Kidney (tissue), 14 donors: ENCODE measurements around the gene CEP112. TPM values are rescaled to one million over a fixed set of nuclear protein-coding genes. Genes with fewer than 3 reads are reported as not detected.
"Not testable (repeated sequence)": the region's sequence is repeated elsewhere in the genome, so short reads cannot be mapped to it uniquely, and the experiment has no call there.

Experiments
- DNase-seq, 5 donors: peaks; one replicate each; pipeline ENCODE4 v3.0.0-alpha.2; 2013 to 2020
- FAIRE-seq: peaks from 2 replicates; lab custom pipeline; 2012; peaks lifted over from hg19 to GRCh38; lab: Jason Lieb, UNC
- H3K27ac ChIP-seq, 2 donors: one replicate each; pipeline ENCODE4 v1.7.0; 2013; ENCODE audit warnings: low read depth in 2 of 2, low read length in 2 of 2, inconsistent platforms in 1 of 2
- H3K27me3 ChIP-seq: one replicate; pipeline ENCODE4 v1.7.1; 2013; ENCODE audit warnings: low read length, inconsistent platforms; ENCODE audit not compliant: control insufficient read depth, insufficient read depth
- H3K36me3 ChIP-seq, 3 donors: one replicate each; pipeline versions ENCODE4 v1.7.0 to v1.7.1; 2013; ENCODE audit warnings: low read length in 3 of 3, control low read depth in 1 of 3, inconsistent platforms in 1 of 3; ENCODE audit not compliant: insufficient read depth in 3 of 3, control insufficient read depth in 2 of 3
- H3K4me1 ChIP-seq, 3 donors: one replicate each; pipeline versions ENCODE4 v1.7.0 to v1.7.1; 2013; ENCODE audit warnings: low read length in 3 of 3, inconsistent platforms in 1 of 3, low read depth in 1 of 3; ENCODE audit not compliant: control insufficient read depth in 2 of 3, insufficient read depth in 2 of 3
- H3K4me3 ChIP-seq, 3 donors: one replicate each; pipeline versions ENCODE4 v1.7.0 to v1.8.1; 2013; ENCODE audit warnings: low read length in 3 of 3, control low read depth in 1 of 3, inconsistent platforms in 1 of 3
- H3K9ac ChIP-seq, 3 donors: one replicate each; pipeline versions ENCODE4 v1.7.0 to v1.7.1; 2013; ENCODE audit warnings: low read length in 3 of 3, control low read depth in 1 of 3, inconsistent platforms in 1 of 3
- H3K9me3 ChIP-seq, 3 donors: one replicate each; pipeline versions ENCODE4 v1.7.0 to v1.7.1; 2013; ENCODE audit warnings: low read length in 3 of 3, control low read depth in 1 of 3, inconsistent platforms in 1 of 3; ENCODE audit not compliant: control insufficient read depth in 2 of 3, insufficient read depth in 1 of 3
- intact Hi-C: fragments of 100-400 bp; cut with DNase I; formaldehyde crosslinking; loops from one replicate; pipeline ENCODE4 v1.11.1; 2022
- polyA plus RNA-seq: library from polyadenylated mRNA; stranded (reverse); fragments of 350-450 nt; fragmentation: Illumina TruSeq; extraction: RNeasy Lipid Tissue Mini Kit (QIAGEN cat#74804); gene quantifications from one replicate; pipeline ENCODE4 v1.2.3, GENCODE V29; 2014; ENCODE audit warnings: low read depth, low replicate concordance; ENCODE audit not compliant: insufficient read depth
- total RNA-seq: library from RNA; stranded (reverse); fragmentation: NEBNext Ultra II Directional; extraction: Animal tissue kit (Norgen Biotek cat#: 25700); gene quantifications from one replicate; pipeline ENCODE4 v1.2.1, GENCODE V29; 2021
- TF ChIP-seq, protein P1 (sequence below): IDR thresholded peaks from 3 replicates; pipeline ENCODE4 v1.5.1; 2012; ENCODE audit warnings: mild to moderate bottlenecking, moderate library complexity, borderline replicate concordance; ENCODE audit not compliant: insufficient read depth; ENCODE audit errors: extremely low read depth
- donor health status: control.
- donor health status: control.
- donor health status: control.
- donor health status: control.
- donor health status: control.
- donor health status: DM: yes; HTN: yes; CAD: no.
- donor health status: Normal renal cell carcinoma (clear cell type).

The CEP112 gene
- total and polyA plus RNA-seq, 2 donors from 2014 or later: 17.0 to 27.4 TPM

DNA sequence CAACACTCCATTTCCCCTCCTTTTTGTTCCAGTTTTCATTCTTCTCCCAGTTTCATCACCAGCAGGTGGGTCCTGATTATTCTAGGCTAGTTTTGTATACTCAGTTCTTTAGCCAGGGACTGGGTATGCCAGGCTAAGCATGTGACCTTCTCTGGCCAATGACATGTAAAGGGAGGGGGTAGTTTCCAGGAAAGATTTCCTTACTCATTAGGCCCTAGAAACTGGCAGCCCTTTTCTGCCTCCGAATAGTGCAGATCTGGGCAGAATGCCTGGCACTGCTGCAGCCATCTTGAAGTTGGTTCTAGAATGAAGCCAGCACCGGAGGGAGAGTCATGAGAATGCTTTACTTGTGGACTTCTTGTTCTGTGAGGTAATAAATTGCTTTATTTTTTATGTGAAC lies 503.6 kb downstream of the CEP112 start:
- no peak overlapping the region for H3K4me3 ChIP-seq
- no peak for DNase-seq
- no peaks in the 10 kb centered on the region for H3K36me3 ChIP-seq
- no peak overlapping the region for H3K27ac ChIP-seq
- no peaks in the 10 kb centered on the region for H3K27me3 ChIP-seq
- TF ChIP-seq, protein P1, sequence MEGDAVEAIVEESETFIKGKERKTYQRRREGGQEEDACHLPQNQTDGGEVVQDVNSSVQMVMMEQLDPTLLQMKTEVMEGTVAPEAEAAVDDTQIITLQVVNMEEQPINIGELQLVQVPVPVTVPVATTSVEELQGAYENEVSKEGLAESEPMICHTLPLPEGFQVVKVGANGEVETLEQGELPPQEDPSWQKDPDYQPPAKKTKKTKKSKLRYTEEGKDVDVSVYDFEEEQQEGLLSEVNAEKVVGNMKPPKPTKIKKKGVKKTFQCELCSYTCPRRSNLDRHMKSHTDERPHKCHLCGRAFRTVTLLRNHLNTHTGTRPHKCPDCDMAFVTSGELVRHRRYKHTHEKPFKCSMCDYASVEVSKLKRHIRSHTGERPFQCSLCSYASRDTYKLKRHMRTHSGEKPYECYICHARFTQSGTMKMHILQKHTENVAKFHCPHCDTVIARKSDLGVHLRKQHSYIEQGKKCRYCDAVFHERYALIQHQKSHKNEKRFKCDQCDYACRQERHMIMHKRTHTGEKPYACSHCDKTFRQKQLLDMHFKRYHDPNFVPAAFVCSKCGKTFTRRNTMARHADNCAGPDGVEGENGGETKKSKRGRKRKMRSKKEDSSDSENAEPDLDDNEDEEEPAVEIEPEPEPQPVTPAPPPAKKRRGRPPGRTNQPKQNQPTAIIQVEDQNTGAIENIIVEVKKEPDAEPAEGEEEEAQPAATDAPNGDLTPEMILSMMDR: no peak
- no peak overlapping the region for H3K9ac ChIP-seq
- intact Hi-C loops: no loop called here
- no peak for FAIRE-seq
- no peaks in the 10 kb centered on the region for H3K4me1 ChIP-seq
- no peaks in the 10 kb centered on the region for H3K9me3 ChIP-seq

DNA sequence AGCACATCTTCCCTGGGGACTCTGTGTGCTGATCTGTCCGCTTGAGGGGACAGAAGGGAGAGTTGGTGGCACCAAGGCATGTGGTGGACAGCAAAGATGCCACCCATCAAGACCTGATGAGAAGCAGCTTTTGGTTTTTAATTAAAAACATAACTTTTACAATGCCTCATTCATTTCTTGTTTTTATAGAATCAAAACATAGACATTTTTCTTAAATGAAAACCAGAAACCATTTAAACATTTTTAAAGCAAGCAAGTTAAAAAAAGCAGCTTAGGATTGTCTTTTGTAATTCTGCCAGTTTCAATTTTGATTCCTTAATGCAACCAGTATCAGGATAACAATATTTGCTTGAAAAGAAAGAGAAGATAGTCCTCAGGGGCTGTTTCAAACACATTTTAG lies 506.8 kb downstream of the CEP112 start:
- TF ChIP-seq, protein P1: no peak
- FAIRE-seq (no peak), DNase-seq (no peak)
- Histone ChIP-seq H3K4me3 (no peak overlapping the region), H3K9ac (no peak overlapping the region), H3K36me3 (no peaks in the 10 kb centered on the region), H3K4me1 (no peaks in the 10 kb centered on the region), H3K9me3 (no peaks in the 10 kb centered on the region), H3K27ac (no peak overlapping the region), H3K27me3 (no peaks in the 10 kb centered on the region)
- intact Hi-C loops: no loop called here

DNA sequence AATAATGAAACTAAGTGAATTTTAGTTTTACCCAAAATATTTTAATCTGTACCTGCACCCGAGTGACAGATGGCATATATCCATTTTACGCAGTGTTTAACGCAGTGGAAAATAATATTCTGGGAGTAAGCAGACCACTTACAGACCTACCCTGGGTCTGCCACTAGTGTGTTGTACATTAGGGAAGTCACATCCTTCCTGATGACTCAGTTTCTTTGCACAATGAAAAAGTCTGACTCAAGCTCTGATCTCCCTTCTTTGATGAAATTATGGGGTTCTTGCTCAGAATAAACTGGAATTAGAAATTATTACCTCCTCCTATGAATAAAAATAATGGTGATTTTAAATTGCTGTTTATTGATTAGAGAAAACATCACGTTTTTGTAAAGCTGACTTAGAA lies 507.3 kb downstream of the CEP112 start:
- TF ChIP-seq, protein P1: no peak

DNA sequence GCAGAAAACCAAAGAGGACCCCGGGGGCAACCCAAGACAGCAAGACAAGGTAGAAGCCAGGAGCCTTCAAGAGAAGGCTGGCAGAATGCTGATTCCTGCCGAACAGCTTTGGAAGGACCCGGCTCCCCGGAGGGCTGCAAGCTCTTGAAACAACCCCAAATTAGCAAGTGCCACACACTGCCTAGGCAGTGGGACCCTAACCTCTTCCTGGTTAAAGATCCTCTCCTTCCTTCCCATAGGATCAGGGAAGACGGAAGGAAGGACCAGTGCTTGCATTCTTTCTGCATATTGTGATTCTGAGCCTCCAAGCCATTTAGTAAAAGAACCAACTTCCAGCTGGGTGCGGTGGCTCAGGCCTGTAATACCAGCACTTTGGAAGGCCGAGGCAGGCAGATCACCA lies 508.5 kb downstream of the CEP112 start:
- no peaks in the 10 kb centered on the region for H3K36me3 ChIP-seq
- intact Hi-C loops: no loop called here
- no peak for FAIRE-seq

More for the DNA sequence above, 507.3 kb downstream of the CEP112 start:
- DNase-seq: no peak
- no peaks in the 10 kb centered on the region for H3K4me1 ChIP-seq
- H3K36me3 ChIP-seq: no peaks in the 10 kb centered on the region
- no peaks in the 10 kb centered on the region for H3K27me3 ChIP-seq
- H3K9me3 ChIP-seq: no peaks in the 10 kb centered on the region
- FAIRE-seq: no peak
- H3K9ac ChIP-seq: no peak overlapping the region
- H3K4me3 ChIP-seq: no peak overlapping the region
- intact Hi-C loops: no loop called here
- H3K27ac ChIP-seq: no peak overlapping the region

DNA sequence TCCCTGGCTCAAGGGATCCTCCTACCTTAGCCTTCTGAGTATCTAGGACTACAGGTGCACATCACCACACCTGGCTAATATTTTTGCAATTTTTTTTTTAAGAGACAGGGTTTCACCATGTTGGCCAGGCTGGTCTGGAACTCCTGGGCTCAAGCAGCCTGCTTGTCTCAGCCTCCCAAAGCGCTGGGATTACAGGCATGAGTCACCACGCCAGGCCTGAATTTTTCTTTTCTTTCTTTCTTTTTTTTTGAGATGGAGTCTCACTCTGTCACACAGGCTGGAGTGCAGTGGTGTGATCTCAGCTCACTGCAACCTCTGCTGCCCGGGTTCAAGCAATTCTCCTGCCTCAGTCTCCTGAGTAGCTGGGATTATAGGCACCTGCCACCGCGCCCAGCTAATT lies 510.2 kb downstream of the CEP112 start:
- intact Hi-C loops, H3K9me3 ChIP-seq, H3K9ac ChIP-seq, H3K27ac ChIP-seq, H3K27me3 ChIP-seq, H3K4me1 ChIP-seq, H3K4me3 ChIP-seq, H3K36me3 ChIP-seq, DNase-seq, FAIRE-seq: not testable (repeated sequence)

More for the DNA sequence above, 508.5 kb downstream of the CEP112 start:
- no peaks in the 10 kb centered on the region for H3K9me3 ChIP-seq
- H3K27me3 ChIP-seq: no peaks in the 10 kb centered on the region
- DNase-seq: no peak
- H3K4me3 ChIP-seq: no peak overlapping the region
- H3K9ac ChIP-seq: no peak overlapping the region
- no peaks in the 10 kb centered on the region for H3K4me1 ChIP-seq
- TF ChIP-seq, protein P1: no peak
- no peak overlapping the region for H3K27ac ChIP-seq
